GM18951 (cell line): ENCODE data around the gene HNF1B.

ENCODE experiments used
- POLR2A ChIP-seq: IDR thresholded peaks from 4 replicates; pipeline ENCODE4 v1.6.1; 2011; ENCODE audit warnings: mild to moderate bottlenecking; ENCODE audit not compliant: insufficient read length, insufficient read depth; ENCODE audit errors: extremely low read depth
- in situ Hi-C: fragments of 300-500 bp; cut with MboI; formaldehyde crosslinking; loops from one replicate; pipeline ENCODE4 v1.12.0; 2022; ENCODE audit warnings: low sequenced_read_pairs, mixed read lengths, inconsistent platforms; ENCODE audit not compliant: unreplicated experiment

The HNF1B gene

DNA sequence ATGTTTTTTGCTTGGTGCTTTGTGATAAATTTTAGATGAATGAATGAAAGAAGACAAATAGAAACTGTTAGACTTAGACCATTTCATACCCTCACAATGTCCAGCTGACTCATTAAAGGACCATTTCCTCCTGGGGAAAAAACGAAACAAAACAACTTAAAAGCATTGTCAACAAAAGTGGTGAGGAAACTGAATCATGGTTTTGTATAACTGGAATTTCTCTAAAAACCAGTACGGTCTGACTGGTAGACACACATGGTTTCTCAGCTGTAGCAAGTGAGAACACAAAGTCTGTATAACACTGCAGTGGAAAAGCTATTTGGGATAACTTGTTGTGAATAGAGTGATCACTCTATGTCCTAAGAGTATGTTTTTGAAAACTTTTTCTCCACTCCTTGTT is 96.3 kb downstream of the HNF1B start:
- in situ Hi-C loops: no loop called here
- no peak for TF ChIP-seq POLR2A

GRCh38 chr17:37647856-37648255 is 97.0 kb downstream of the HNF1B start:
- no peak for TF ChIP-seq POLR2A
- in situ Hi-C loops: no loop called here

- in situ Hi-C loops: no loop called here
- no peak for TF ChIP-seq POLR2A
These were observed 101.0 kb downstream of the HNF1B start for GRCh38 chr17:37643869-37644268.

GRCh38 chr17:37643118-37643766 is 101.6 kb downstream of the HNF1B start, which contains the start of gene DDX52:
Gene DDX52, minus strand, starts transcription at chr17:37643446. Its CDS starts 26 bp downstream, at chr17:37643420.
- in situ Hi-C loops: no loop called here
- TF ChIP-seq POLR2A: peak; percentile 84

GRCh38 chr17:37642681-37643080 is 102.2 kb downstream of the HNF1B start:
- TF ChIP-seq POLR2A: no peak
- in situ Hi-C loops: no loop called here

- in situ Hi-C loops: no loop called here
- no peak for TF ChIP-seq POLR2A
These were observed 104.8 kb downstream of the HNF1B start for GRCh38 chr17:37640015-37640414.

GRCh38 chr17:37637956-37638355 is 106.9 kb downstream of the HNF1B start:
- in situ Hi-C loops: no loop called here
- TF ChIP-seq POLR2A: no peak
